SK-N-MC (cell line): ENCODE results near the gene DUSP1.

Experiments used
- EZH2 ChIP-seq: fragments of 200-600 bp; sonication (generic); IDR thresholded peaks from one replicate; pipeline ENCODE4 v1.6.1; 2017; ENCODE audit warnings: antibody characterized with exemption
- FOXP2 ChIP-seq: optimal IDR thresholded peaks from 2 replicates; pipeline ENCODE3; 2011; ENCODE audit warnings: mild to moderate bottlenecking, moderate library complexity; ENCODE audit not compliant: insufficient read depth; ENCODE audit errors: extremely low read length, control extremely low read depth
- POLR2AphosphoS5 ChIP-seq: IDR thresholded peaks from 2 replicates; pipeline ENCODE4 v1.6.1; 2012; ENCODE audit warnings: mild to moderate bottlenecking, low read depth, low read length, borderline replicate concordance

DNA sequence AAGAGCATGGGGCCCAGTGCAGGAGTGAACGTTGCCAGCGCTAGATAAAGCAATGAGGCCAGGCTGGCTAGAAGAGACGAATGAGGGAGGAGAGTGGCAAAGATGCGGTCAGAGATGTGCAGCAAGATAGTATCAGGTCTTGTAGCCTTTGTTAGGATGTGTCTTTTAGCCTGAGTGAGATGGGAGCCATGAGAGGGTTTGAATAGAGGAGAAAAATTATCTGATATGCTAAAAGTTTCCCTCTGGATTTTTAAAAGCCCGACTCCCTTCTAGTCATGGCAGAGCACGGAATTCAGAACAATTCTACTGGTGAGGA lies 12.2 kb downstream of the DUSP1 start:
- TF ChIP-seq EZH2 (no peak), POLR2AphosphoS5 (no peak), FOXP2 (no peak)
